HG02571 (cell line): ENCODE data around the gene MDFI.
"Not testable (repeated sequence)": the region's sequence is repeated elsewhere in the genome, so short reads cannot be mapped to it uniquely, and the experiment has no call there.

Source experiments
- ATAC-seq: cut with Tn5 transposase; IDR thresholded peaks from one replicate; pipeline ENCODE4 v1.9.1; 2021; ENCODE audit warnings: mild to moderate bottlenecking, moderate library complexity; ENCODE audit not compliant: unreplicated experiment

MDFI gene

GRCh38 chr6:41602422-41602743 lies 35.9 kb upstream of the MDFI start:
- no peak for ATAC-seq

GRCh38 chr6:41602864-41603608 lies 35.2 kb upstream of the MDFI start:
- no peak for ATAC-seq

GRCh38 chr6:41604006-41604405 lies 34.3 kb upstream of the MDFI start:
- no peak for ATAC-seq

GRCh38 chr6:41605649-41606048 lies 32.6 kb upstream of the MDFI start:
- ATAC-seq: no peak

- ATAC-seq: no peak
These were observed 31.2 kb upstream of the MDFI start for GRCh38 chr6:41607036-41607435.

GRCh38 chr6:41607736-41608135 lies 30.5 kb upstream of the MDFI start:
- no peak for ATAC-seq

GRCh38 chr6:41608443-41609151 lies 29.7 kb upstream of the MDFI start:
- no peak for ATAC-seq

- no peak for ATAC-seq
These were observed 23.6 kb upstream of the MDFI start for GRCh38 chr6:41614715-41615114.

GRCh38 chr6:41615311-41615710 lies 23.0 kb upstream of the MDFI start:
- no peak for ATAC-seq

- no peak for ATAC-seq
These were observed 19.7 kb upstream of the MDFI start for GRCh38 chr6:41618598-41618997.

GRCh38 chr6:41619193-41619592 lies 19.1 kb upstream of the MDFI start:
- ATAC-seq: not testable (repeated sequence)

- no peak for ATAC-seq
These were observed 16.9 kb upstream of the MDFI start for GRCh38 chr6:41621367-41621766.

GRCh38 chr6:41621802-41622201 lies 16.5 kb upstream of the MDFI start:
- no peak for ATAC-seq

GRCh38 chr6:41622206-41622988 lies 15.9 kb upstream of the MDFI start:
- ATAC-seq: no peak

- no peak for ATAC-seq
These were observed 14.9 kb upstream of the MDFI start for GRCh38 chr6:41623330-41623729.

- ATAC-seq: no peak
These were observed 13.5 kb upstream of the MDFI start for GRCh38 chr6:41624621-41625380.

- ATAC-seq: no peak
These were observed 12.8 kb upstream of the MDFI start for GRCh38 chr6:41625442-41625841.

GRCh38 chr6:41626022-41626421 lies 12.2 kb upstream of the MDFI start:
- ATAC-seq: no peak

GRCh38 chr6:41626917-41627316 lies 11.4 kb upstream of the MDFI start:
- ATAC-seq: no peak

- ATAC-seq: no peak
These were observed 9.1 kb upstream of the MDFI start for GRCh38 chr6:41629128-41629527.

- ATAC-seq: no peak
These were observed 8.2 kb upstream of the MDFI start for GRCh38 chr6:41630069-41630468.
